Aortic smooth muscle cell (primary cell): Measurements from ENCODE around the gene ZFX. TPM values are rescaled to one million over a fixed set of nuclear protein-coding genes. Genes with fewer than 3 reads are reported as not detected.

Source experiments
- total RNA-seq: library from RNA; depleted of rRNA; stranded (reverse); fragments of >200 nt; gene quantifications from 2 replicates; pipeline ENCODE4 v1.2.3, GENCODE V29; 2014

Gene ZFX
- 33.7 and 38.4 TPM in 2 replicates for total RNA-seq

DNA sequence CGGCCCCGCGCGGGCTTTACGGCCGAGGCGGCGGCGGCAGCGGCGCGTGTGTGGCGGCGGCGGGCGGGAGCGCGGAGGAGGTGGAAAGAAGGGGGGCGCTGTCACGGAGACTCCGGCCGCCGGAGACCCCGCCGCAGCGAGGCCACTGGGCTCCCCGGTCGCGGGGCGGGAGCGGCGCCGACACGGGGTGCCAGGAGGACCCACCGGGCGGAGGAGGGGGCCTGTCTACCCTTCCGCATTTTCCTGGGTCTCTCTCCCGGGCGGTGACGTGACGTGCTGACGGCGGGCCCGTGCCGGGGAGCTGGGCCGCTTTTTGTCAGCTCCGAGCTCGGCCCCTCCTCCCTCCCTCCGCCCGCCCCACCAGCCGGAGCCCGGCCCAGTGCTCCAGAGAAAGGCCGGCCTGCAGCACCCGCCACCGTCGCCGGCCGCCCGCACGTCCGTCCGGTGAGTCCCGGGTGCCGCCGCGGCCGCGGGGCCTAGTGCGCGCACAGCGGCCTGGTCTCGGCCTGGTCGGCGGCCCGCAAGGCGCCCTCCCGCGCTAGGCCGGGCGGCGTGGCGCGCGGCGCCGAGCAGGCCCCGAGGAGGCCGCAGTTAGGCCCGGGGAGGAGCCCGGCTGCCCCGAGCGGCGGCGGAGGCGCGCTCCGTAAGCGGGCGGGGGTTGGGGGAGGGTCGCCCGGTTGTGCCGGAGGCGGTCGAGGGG is at the start of gene ZFX:
TSS of gene ZFX (plus strand) at position 379 of the 700 bp plus-strand sequence. CDS start 23,014 bp downstream, outside the sequence.

Other genes starting within 250 kb of the ZFX start
- 7.9 and 9.6 TPM in 2 replicates for gene APOO, start 241.8 kb upstream of the ZFX start, total RNA-seq
- gene CXorf58, start 241.7 kb upstream of the ZFX start, total RNA-seq, result 0.06 TPM in 1 of 2 replicates, not detected in the other
- gene KLHL15, start 122.5 kb upstream of the ZFX start, total RNA-seq, result 7.8 and 9.5 TPM in 2 replicates
- gene EIF2S3, start 94.8 kb upstream of the ZFX start, total RNA-seq, result 195 and 202 TPM in 2 replicates
- gene SUPT20HL2, start 164.3 kb downstream of the ZFX start, total RNA-seq, result not detected in 2 replicates
- gene SUPT20HL1, start 210.9 kb downstream of the ZFX start, total RNA-seq, result under 0.01 and 0.06 TPM in 2 replicates